Measurements from ENCODE around the gene IGLL5.

Gene IGLL5

DNA sequence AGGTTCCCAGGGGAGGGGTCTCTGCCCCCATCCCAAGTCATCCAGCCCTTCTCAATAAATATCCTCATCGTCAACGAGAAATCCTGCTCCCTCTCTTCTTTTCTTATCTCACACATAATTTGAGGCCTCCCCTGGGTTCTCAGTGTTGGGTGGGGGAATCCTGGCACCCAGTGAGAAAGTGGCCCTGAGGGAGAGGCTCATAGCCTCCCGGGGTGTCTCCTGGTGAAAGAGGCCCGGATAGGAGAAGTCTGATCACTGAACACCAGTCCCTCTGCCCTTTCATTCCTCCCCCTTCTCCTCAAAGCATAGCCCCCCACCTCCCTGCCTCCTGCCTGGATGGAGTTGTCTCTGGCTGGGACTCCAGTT, 35.3 kb downstream of the IGLL5 start:
- H3K4me3 ChIP-seq (ENCODE audit: low read depth, low read length) = no peak overlapping the region
- ChIA-PET CTCF (no interaction called here), POLR2A (no interaction called here)
- TF ChIP-seq, protein P1, sequence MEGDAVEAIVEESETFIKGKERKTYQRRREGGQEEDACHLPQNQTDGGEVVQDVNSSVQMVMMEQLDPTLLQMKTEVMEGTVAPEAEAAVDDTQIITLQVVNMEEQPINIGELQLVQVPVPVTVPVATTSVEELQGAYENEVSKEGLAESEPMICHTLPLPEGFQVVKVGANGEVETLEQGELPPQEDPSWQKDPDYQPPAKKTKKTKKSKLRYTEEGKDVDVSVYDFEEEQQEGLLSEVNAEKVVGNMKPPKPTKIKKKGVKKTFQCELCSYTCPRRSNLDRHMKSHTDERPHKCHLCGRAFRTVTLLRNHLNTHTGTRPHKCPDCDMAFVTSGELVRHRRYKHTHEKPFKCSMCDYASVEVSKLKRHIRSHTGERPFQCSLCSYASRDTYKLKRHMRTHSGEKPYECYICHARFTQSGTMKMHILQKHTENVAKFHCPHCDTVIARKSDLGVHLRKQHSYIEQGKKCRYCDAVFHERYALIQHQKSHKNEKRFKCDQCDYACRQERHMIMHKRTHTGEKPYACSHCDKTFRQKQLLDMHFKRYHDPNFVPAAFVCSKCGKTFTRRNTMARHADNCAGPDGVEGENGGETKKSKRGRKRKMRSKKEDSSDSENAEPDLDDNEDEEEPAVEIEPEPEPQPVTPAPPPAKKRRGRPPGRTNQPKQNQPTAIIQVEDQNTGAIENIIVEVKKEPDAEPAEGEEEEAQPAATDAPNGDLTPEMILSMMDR (IDR thresholded peaks at IDR 0.05; ENCODE audit: insufficient read depth, low read length, missing control alignments) = no peak
- DNase-seq (ENCODE audit: low read depth, low spot score) = no peak

DNA sequence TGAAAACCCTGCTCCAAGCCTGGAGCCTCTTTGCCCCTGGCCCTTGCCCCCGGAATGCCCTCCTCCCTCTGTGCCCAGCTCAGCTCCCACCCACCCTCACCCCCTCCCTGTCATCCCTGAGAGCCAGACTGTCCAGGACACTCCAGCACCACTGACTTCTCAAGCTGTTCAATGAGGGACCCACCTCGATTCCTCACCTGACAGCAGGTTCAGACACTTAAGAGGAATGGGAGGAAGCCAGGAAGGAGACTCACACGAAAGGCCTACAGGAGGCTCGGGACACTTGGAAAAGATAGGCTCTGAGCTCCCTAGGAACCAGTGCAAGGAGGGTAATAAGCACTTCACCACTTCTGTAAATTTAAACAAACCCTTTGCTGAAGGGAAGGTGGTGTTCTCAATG, 35.8 kb downstream of the IGLL5 start:
- TF ChIP-seq, protein P1 (IDR thresholded peaks at IDR 0.05; ENCODE audit: insufficient read depth, low read length, missing control alignments) = no peak
- CTCF ChIA-PET = no interaction called here
- no peak overlapping the region for H3K4me3 ChIP-seq (ENCODE audit: low read depth, low read length)

DNA sequence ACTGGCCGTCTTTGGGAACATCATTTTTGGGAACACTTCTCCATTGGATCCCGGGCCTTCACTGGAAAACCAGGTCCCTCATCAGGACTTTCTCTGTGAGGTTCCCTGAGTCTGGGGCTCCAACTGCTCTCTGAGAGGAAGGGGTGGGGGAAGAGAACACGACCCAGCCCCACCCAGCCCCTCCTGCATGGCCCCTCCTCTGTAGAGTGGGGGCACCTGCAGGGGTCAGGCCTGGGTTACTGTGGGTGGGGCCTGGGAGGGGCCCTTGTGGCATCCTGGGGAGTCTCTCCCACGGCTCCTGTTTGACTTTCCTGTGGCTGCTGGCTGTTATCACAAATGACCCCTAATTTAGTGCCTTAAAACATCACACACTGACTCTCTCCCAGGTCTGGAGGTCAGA, 36.3 kb downstream of the IGLL5 start:
- POLR2A ChIA-PET = no interaction called here
- TF ChIP-seq, protein P1 (IDR thresholded peaks at IDR 0.05; ENCODE audit: insufficient read depth, low read length, missing control alignments) = no peak
- DNase-seq (ENCODE audit: low read depth, low spot score) = no peak
- CTCF ChIA-PET = no interaction called here
- no peak overlapping the region for H3K4me3 ChIP-seq (ENCODE audit: low read depth, low read length)

More for the DNA sequence above, 35.8 kb downstream of the IGLL5 start:
- POLR2A ChIA-PET = no interaction called here
- no peak for DNase-seq (ENCODE audit: low read depth, low spot score)

DNA sequence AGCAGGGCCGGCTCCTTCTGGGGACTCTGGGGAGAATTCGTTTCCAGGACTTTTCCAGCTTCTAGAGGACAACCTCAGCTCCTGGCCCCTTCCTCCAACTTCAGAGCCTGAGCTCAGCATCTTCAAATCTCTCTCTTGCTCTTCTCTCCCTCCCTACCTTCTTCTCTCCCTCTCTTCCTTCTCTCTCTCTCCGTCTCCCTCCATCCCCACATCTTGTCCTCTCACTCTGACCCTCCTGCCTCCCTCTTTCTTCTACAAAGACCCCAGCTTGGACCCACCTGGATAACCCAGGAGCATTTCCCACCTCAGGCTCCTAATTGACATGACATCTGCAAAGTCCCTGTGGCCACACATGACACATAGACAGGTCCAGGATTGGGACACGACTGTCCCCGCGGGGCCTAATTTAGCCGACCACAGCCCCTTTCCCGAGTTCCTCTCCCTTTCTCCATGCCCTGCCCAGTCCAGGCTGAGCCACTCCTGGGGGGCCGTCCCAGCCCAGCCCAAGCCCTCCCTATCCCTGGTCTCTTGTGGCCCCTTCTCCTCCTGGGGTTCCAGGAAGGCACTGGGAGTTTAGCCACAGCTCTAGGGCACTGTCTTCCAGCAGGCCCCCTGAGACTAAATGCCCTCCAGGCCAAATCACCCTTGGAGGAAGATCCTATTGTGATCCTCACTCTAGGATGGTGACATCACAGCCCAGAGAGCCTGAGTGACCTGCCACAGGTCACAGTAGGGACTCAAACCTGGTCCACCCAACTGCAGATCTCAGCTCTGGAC, 36.9 kb downstream of the IGLL5 start:
- no peak for DNase-seq (ENCODE audit: low read depth, low spot score)
- TF ChIP-seq, protein P1 (IDR thresholded peaks at IDR 0.05; ENCODE audit: insufficient read depth, low read length, missing control alignments) = no peak
- no peak overlapping the region for H3K4me3 ChIP-seq (ENCODE audit: low read depth, low read length)
- ChIA-PET POLR2A (no interaction called here), CTCF (no interaction called here)

DNA sequence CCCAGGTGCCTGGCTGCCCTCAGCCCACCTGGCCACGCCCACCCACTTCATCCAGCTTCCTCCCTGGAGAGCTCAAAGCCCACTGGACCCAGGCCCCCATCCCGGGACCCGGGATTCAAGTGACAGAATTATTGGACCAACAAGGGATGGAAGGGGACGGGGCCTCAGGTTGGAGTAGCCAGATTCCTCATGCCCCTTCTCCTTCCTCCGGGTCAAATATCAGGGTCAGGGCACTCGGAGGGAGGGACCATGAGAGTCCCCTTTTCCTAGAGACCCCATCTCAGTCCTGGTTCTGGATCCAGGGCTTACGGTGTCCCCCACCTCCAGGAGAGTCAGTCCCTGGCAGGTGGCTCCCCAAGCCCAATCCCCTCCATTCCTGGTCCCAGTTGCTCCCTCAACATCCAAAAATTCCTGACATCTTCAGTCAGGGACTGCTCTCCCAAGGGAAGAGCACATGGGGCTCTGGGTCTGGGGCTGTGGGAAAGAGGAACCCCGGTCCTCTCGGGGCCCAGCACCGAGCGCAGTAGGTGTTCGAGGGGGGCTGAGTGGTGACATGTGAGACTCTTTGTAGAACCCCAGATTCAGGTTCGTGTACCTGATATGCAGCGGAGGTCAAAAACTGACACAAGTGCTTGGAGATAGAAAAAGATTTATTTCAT, 37.7 kb downstream of the IGLL5 start:
- TF ChIP-seq, protein P1 (IDR thresholded peaks at IDR 0.05; ENCODE audit: insufficient read depth, low read length, missing control alignments) = no peak
- CTCF ChIA-PET = no interaction called here
- POLR2A ChIA-PET = no interaction called here
- no peak for DNase-seq (ENCODE audit: low read depth, low spot score)
- no peak overlapping the region for H3K4me3 ChIP-seq (ENCODE audit: low read depth, low read length)

DNA sequence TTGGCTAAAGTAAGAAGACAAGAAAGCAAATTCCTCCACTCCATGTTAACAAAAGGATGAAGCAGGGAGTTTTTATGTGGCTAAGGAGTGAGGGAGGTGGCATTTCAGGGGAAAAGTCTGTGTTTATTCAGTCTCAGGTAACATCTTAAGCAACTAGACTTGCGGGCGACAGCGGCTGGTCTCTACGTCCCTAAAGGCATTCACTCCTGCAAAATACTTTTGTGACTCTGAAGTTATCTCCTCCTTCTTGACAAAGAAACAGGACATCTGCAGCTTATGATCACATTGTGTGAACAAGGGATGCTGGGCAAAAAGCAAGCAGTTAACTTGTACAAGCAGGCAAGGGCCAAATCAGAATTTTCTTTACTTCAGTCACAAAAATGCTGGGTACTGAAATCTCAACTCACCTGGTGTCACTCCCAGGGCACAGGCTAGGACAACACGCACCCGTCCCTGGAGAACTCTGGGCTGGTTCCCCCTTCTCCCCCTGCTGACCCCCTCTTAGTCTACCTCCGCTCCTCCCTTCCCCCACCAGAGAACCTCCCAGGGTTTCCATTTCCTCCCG, 38.3 kb downstream of the IGLL5 start:
- no peak for DNase-seq (ENCODE audit: low read depth, low spot score)
- CTCF ChIA-PET = no interaction called here

More for the DNA sequence above, 38.3 kb downstream of the IGLL5 start:
- no peak overlapping the region for H3K4me3 ChIP-seq (ENCODE audit: low read depth, low read length)
- TF ChIP-seq, protein P1 (IDR thresholded peaks at IDR 0.05; ENCODE audit: insufficient read depth, low read length, missing control alignments) = no peak
- POLR2A ChIA-PET = no interaction called here

Data from AG04449 (cell line).